GM06990 (cell line): ENCODE data around the gene DAZAP2.
"Not testable (repeated sequence)": the region's sequence is repeated elsewhere in the genome, so short reads cannot be mapped to it uniquely, and the experiment has no call there.

ENCODE experiments used
- DNase-seq: peaks from one replicate; pipeline ENCODE4 v3.0.0-alpha.2; 2011; ENCODE audit not compliant: insufficient read length; ENCODE audit errors: extremely low read depth
- H3K27me3 ChIP-seq: replicated peaks from 2 replicates; pipeline ENCODE4 v1.6.0; 2011; ENCODE audit warnings: low read length; ENCODE audit not compliant: control insufficient read depth, insufficient read depth
- H3K36me3 ChIP-seq: 2 replicates; pipeline ENCODE4 v1.5.1; 2011; ENCODE audit warnings: low read length; ENCODE audit not compliant: control insufficient read depth, insufficient read depth
- H3K4me3 ChIP-seq: replicated peaks from 2 replicates; pipeline ENCODE4 v1.5.1; 2011; ENCODE audit warnings: low read depth, mild to moderate bottlenecking, control low read depth, low read length
- CTCF ChIP-seq: IDR thresholded peaks from 2 replicates; pipeline ENCODE4 v1.5.1; 2011; ENCODE audit warnings: low read length, control low read depth, mild to moderate bottlenecking, inconsistent platforms; ENCODE audit not compliant: insufficient read depth, poor library complexity, severe bottlenecking

DAZAP2 gene

GRCh38 chr12:51291603-51292513 lies 53.2 kb downstream of the DAZAP2 start:
- peak; percentile 40 for TF ChIP-seq CTCF
- not testable (repeated sequence) for H3K36me3 ChIP-seq, H3K27me3 ChIP-seq, H3K4me3 ChIP-seq
- DNase-seq = peak; percentile 21
